ENCODE measurements around the gene AMOTL2. TPM values are rescaled to one million over a fixed set of nuclear protein-coding genes. Genes with fewer than 3 reads are reported as not detected.

The AMOTL2 gene
- total RNA-seq, 1 experiment from 2014 or later: 30.9 TPM

DNA sequence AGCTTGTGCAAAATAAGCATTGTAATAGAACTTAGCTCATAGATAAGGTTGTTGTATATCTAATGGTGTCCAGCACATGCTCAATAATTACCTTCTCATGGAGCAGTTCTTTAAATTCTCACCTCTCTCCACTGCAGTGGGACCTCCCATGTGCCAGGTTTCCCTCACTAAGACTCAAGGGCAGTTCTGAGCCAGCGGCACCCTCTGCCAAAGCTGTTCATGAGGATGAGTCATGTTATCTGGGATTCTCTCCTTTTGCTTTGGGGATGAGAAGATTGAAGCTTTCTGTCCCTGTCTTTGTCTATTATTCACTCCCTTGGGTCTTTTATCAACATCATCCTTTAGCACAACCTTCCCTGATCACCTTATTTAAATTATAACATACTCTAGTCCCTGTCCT is 15.6 kb upstream of the AMOTL2 start:
- no peak overlapping the region for H3K27ac ChIP-seq (ENCODE audit: insufficient read length, low read depth, low read length)
- no peak overlapping the region for H3K9ac ChIP-seq (ENCODE audit: extremely low read depth, insufficient read length, low read length)
- no peak overlapping the region for H3K23ac ChIP-seq (ENCODE audit: insufficient read length, low read depth, low read length)
- no peaks in the 10 kb centered on the region for H4K20me1 ChIP-seq (ENCODE audit: control insufficient read depth, insufficient read depth, insufficient read length)
- H3K4ac ChIP-seq (ENCODE audit: low read depth, low read length): no peak overlapping the region
- H3T11ph ChIP-seq (ENCODE audit: low read length): no peak overlapping the region
- H2BK120ac ChIP-seq (ENCODE audit: low read depth, low read length, poor library complexity, severe bottlenecking): no peak overlapping the region
- no peak overlapping the region for H2BK5ac ChIP-seq (ENCODE audit: insufficient read length, low read length)
- H3K9me3 ChIP-seq (ENCODE audit: control insufficient read depth, low read depth, low read length): no peaks in the 10 kb centered on the region
- no peak overlapping the region for H2BK20ac ChIP-seq (ENCODE audit: low read depth, low read length, poor library complexity, severe bottlenecking)
- H2BK15ac ChIP-seq (ENCODE audit: low read depth, low read length): no peak overlapping the region
- no peak overlapping the region for H3K56ac ChIP-seq (ENCODE audit: insufficient read length, low read depth, low read length)
- H3K27me3 Mint-ChIP-seq (ENCODE audit: low read depth): peaks cover 66% of the 10 kb centered on the region
- no peak overlapping the region for H3K4me2 ChIP-seq (ENCODE audit: insufficient read depth, insufficient read length, low read length)
- H3K18ac ChIP-seq (ENCODE audit: insufficient read length, low read depth, low read length): no peak overlapping the region
- H2AK5ac ChIP-seq (ENCODE audit: insufficient read length, low read length): no peak overlapping the region
- no peaks in the 10 kb centered on the region for H3K79me1 ChIP-seq (ENCODE audit: insufficient read depth, low read depth, low read length, poor library complexity, severe bottlenecking)
- no peaks in the 10 kb centered on the region for H3K4me1 ChIP-seq (ENCODE audit: insufficient read depth, low read length)
- no peak overlapping the region for H4K8ac ChIP-seq (replicated peaks; ENCODE audit: insufficient read length, low read depth, low read length)
- H3K27me3 ChIP-seq (ENCODE audit: insufficient read depth, low read length): no peaks in the 10 kb centered on the region; the same call in 1 of the 2 replicates
- no peak overlapping the region for H3K27ac Mint-ChIP-seq
- no peak overlapping the region; a peak in 1 of 5 replicates for H3K4me3 Mint-ChIP-seq
- H2BK12ac ChIP-seq (ENCODE audit: insufficient read length, low read depth, low read length): no peak overlapping the region
- no CpG with 5 or more reads among the region's 1 CpG for WGBS (ENCODE audit: extremely low coverage, insufficient read length, low lambda C conversion rate)
- no peak for DNase-seq
- H3K23me2 ChIP-seq (ENCODE audit: insufficient read length, low read depth, low read length, poor library complexity, severe bottlenecking): no peaks in the 10 kb centered on the region
- H3K9me3 Mint-ChIP-seq: peaks cover 3 to 5% of the 10 kb centered on the region in 2 experiments; a peak in 3 of 5 replicates
- peaks cover 12 to 15% of the 10 kb centered on the region in 2 experiments for H3K4me1 Mint-ChIP-seq
- TF ChIP-seq, protein P1, sequence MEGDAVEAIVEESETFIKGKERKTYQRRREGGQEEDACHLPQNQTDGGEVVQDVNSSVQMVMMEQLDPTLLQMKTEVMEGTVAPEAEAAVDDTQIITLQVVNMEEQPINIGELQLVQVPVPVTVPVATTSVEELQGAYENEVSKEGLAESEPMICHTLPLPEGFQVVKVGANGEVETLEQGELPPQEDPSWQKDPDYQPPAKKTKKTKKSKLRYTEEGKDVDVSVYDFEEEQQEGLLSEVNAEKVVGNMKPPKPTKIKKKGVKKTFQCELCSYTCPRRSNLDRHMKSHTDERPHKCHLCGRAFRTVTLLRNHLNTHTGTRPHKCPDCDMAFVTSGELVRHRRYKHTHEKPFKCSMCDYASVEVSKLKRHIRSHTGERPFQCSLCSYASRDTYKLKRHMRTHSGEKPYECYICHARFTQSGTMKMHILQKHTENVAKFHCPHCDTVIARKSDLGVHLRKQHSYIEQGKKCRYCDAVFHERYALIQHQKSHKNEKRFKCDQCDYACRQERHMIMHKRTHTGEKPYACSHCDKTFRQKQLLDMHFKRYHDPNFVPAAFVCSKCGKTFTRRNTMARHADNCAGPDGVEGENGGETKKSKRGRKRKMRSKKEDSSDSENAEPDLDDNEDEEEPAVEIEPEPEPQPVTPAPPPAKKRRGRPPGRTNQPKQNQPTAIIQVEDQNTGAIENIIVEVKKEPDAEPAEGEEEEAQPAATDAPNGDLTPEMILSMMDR (conservative IDR thresholded peaks at IDR 0.05): no peak
- H3K36me3 Mint-ChIP-seq (ENCODE audit: insufficient read depth in 1 of 3, low read depth in 3 of 3): peaks cover 0 to 6% (median 5%) of the 10 kb centered on the region in 3 experiments; a peak in 4 of 7 replicates
- H3K14ac ChIP-seq (ENCODE audit: insufficient read depth, low read length): no peak overlapping the region
- H2AFZ ChIP-seq (ENCODE audit: low read length): no peak overlapping the region
- no peak overlapping the region for H4K5ac ChIP-seq (ENCODE audit: insufficient read length, low read depth, low read length)
- H4K91ac ChIP-seq (ENCODE audit: insufficient read length, low read depth, low read length): no peak overlapping the region
- no peaks in the 10 kb centered on the region for H3K79me2 ChIP-seq (ENCODE audit: insufficient read depth, low read length)

Measured in H9 (cell line).